Suppressor macrophage treated with lipopolysaccharide for 1 hour (primary cell): ENCODE results near the gene GSTM1.
"Not testable (repeated sequence)": the region's sequence is repeated elsewhere in the genome, so short reads cannot be mapped to it uniquely, and the experiment has no call there.

Experiments
- DNase-seq, 3 donors: peaks; one replicate each; pipeline ENCODE4 v3.0.0-alpha.2; 2020 to 2022

The GSTM1 gene

GRCh38 chr1:109704173-109704572, 16.6 kb downstream of the GSTM1 start:
- DNase-seq = no peak

GRCh38 chr1:109705411-109705810, 17.8 kb downstream of the GSTM1 start:
- DNase-seq = no peak

GRCh38 chr1:109708949-109709348, 21.3 kb downstream of the GSTM1 start:
- not testable (repeated sequence) for DNase-seq

- not testable (repeated sequence) for DNase-seq
These were observed 22.2 kb downstream of the GSTM1 start for GRCh38 chr1:109709822-109710221.

- DNase-seq = not testable (repeated sequence)
These were observed 24.1 kb downstream of the GSTM1 start, which contains the start of gene GSTM5 for GRCh38 chr1:109711593-109712320. Gene GSTM5 (plus strand): TSS chr1:109712251. CDS start chr1:109712313, 62 bp downstream.

- no peak for DNase-seq
These were observed 24.8 kb downstream of the GSTM1 start for GRCh38 chr1:109712321-109712864.

GRCh38 chr1:109713636-109714035, 26.0 kb downstream of the GSTM1 start:
- DNase-seq = no peak

- DNase-seq = no peak
These were observed 27.2 kb downstream of the GSTM1 start for GRCh38 chr1:109714661-109715372.

GRCh38 chr1:109716121-109716520, 28.5 kb downstream of the GSTM1 start:
- DNase-seq = no peak

- no peak for DNase-seq
These were observed 29.0 kb downstream of the GSTM1 start for GRCh38 chr1:109716570-109717090.

GRCh38 chr1:109717729-109718128, 30.1 kb downstream of the GSTM1 start:
- no peak for DNase-seq

GRCh38 chr1:109718495-109718894, 30.9 kb downstream of the GSTM1 start:
- DNase-seq = no peak

- DNase-seq = peak; percentile 22 to 51 (median 47)
These were observed 31.8 kb downstream of the GSTM1 start for GRCh38 chr1:109719337-109719837.

- DNase-seq = peak in 2 of 3 donors; percentile 27 to 39
These were observed 33.4 kb downstream of the GSTM1 start for GRCh38 chr1:109721042-109721441.

- no peak for DNase-seq
These were observed 34.4 kb downstream of the GSTM1 start for GRCh38 chr1:109721971-109722370.

- no peak for DNase-seq
These were observed 35.5 kb downstream of the GSTM1 start for GRCh38 chr1:109722908-109723691.

GRCh38 chr1:109724933-109725332, 37.3 kb downstream of the GSTM1 start:
- no peak for DNase-seq

GRCh38 chr1:109725510-109725909, 37.9 kb downstream of the GSTM1 start:
- DNase-seq = no peak

- no peak for DNase-seq
These were observed 38.4 kb downstream of the GSTM1 start for GRCh38 chr1:109726007-109726406.

- no peak for DNase-seq
These were observed 39.2 kb downstream of the GSTM1 start for GRCh38 chr1:109726728-109727373.

GRCh38 chr1:109728870-109729269, 41.3 kb downstream of the GSTM1 start:
- DNase-seq = no peak

- no peak for DNase-seq
These were observed 43.0 kb downstream of the GSTM1 start for GRCh38 chr1:109730666-109731065.
